ENCODE measurements around the gene ROBO1.

DNA sequence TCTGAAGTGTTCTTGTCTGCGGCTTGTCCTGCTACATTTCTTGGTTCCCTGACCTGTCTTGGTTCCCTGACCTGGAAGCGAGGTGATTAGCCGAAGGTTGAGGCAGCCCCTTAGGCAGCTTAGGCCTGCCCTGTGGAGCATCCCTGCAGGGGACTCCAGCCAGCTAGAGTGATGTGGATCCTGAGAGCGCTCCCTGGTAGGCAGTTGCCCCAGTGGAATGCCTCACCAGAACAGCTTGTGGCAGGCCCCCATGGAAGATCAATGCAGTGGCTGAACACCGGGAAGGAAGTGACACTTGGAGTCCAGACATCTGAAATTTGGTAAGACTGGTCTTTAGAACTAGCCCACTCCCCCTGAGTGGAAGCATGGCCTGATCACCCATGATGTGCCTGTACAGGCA, 5.5 kb upstream of the ROBO1 start:
- TF ChIP-seq, protein P1, sequence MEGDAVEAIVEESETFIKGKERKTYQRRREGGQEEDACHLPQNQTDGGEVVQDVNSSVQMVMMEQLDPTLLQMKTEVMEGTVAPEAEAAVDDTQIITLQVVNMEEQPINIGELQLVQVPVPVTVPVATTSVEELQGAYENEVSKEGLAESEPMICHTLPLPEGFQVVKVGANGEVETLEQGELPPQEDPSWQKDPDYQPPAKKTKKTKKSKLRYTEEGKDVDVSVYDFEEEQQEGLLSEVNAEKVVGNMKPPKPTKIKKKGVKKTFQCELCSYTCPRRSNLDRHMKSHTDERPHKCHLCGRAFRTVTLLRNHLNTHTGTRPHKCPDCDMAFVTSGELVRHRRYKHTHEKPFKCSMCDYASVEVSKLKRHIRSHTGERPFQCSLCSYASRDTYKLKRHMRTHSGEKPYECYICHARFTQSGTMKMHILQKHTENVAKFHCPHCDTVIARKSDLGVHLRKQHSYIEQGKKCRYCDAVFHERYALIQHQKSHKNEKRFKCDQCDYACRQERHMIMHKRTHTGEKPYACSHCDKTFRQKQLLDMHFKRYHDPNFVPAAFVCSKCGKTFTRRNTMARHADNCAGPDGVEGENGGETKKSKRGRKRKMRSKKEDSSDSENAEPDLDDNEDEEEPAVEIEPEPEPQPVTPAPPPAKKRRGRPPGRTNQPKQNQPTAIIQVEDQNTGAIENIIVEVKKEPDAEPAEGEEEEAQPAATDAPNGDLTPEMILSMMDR (IDR thresholded peaks at IDR 0.05), result no peak
- TF ChIP-seq POLR2A (IDR thresholded peaks at IDR 0.05), result no peak
